ENCODE measurements around the gene CLIP2. TPM values are rescaled to one million over a fixed set of nuclear protein-coding genes. Genes with fewer than 3 reads are reported as not detected.
A peak's percentile ranks its signal among the peaks of the same experiment; 100 is the strongest.
"Not testable (repeated sequence)": the region's sequence is repeated elsewhere in the genome, so short reads cannot be mapped to it uniquely, and the experiment has no call there.

Gene CLIP2
- total RNA-seq, 1 experiment from 2014 or later, result 29.3 TPM

GRCh38 chr7:74294191-74294998 lies 5.2 kb downstream of the CLIP2 start:
- no peak for DNase-seq (ENCODE audit: low read depth)

- no peak for DNase-seq (ENCODE audit: low read depth)
Observed at GRCh38 chr7:74297516-74298233, 8.5 kb downstream of the CLIP2 start.

DNA sequence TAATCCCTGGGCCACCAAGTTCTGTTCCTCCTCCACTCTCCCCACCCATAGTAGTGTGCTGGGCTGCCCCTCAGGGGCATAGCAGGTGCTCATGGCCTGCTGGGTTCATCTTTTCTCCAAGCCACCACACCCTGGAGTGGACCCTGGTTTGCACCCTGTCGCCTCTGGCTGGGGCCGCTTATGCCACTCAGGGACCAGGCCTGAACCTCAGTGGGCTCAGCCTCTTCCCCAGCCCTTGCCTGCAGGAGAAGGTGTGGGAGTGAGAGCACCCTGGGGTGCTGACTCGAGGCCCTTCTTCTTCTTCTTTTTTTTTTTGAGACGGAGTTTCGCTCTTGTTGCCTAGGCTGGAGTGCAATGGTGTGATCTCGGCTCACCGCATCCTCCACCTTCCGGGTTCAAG lies 10.2 kb downstream of the CLIP2 start:
- DNase-seq (ENCODE audit: low read depth), result no peak

DNA sequence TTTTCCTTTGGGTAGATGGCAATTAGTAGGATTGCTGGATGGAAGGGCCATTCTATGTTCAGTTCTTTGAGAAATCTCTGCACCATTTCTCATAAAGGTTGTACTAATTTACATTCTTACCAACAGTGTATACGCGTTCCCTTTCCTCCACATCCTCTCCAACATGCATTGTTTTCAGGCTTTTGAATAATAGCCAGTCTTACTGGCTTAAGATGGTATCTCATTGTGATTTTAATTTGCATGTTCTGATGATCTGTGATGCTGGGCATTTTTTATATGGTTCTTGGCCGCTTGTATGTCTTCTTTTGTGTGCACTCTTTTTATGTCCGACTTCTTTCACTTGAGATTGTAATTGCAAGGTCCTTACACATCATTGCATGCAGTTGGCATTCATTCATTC lies 11.7 kb downstream of the CLIP2 start:
- no peak for DNase-seq (ENCODE audit: low read depth)

DNA sequence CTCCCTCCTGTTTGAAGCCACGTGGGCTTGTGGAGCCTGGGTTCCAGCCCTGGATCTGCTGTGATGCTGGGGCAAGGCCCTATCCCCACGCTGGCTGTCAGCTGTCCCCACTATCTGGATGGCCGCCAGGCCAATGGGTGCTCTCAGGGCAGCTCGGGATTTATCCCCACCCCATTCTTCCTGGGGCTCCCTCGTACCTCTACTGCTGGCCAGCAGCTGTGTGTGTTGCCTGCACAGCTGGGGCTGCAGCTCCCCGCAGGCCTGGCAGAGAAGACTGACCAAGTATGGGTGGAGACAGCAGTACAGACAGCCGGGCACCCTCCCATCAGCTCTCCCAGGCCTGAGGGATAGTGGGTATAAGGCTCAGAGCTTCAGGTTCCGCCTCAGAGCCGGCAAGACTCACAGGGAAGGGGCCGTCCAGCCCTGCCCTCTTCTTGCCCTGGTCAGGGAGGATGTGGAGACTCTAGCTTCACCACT lies 13.6 kb downstream of the CLIP2 start:
- DNase-seq (ENCODE audit: low read depth), result no peak

DNA sequence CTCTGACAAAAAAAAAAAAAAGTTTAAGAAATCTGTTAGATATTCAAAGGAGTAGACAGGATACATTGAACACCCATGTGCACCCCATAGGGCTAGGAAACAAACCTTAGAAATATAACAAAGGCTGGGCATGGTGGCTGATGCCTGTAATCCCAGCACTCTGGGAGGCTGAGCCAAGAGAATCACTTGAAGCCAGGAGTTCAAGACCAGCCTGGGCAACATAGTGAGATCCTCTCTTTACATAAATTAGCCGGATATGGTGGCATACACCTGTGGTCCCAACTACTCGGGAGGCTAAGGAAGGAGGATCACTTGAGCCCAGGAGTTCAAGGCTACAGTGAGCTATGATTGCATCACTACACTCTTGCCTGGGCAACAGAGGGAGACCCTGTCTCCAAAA lies 15.3 kb downstream of the CLIP2 start:
- DNase-seq (ENCODE audit: low read depth), result no peak

GRCh38 chr7:74306004-74306729 lies 17.0 kb downstream of the CLIP2 start:
- DNase-seq (ENCODE audit: low read depth), result no peak

- DNase-seq (ENCODE audit: low read depth), result peak; percentile 76
Observed at GRCh38 chr7:74306730-74307469, 17.7 kb downstream of the CLIP2 start.

DNA sequence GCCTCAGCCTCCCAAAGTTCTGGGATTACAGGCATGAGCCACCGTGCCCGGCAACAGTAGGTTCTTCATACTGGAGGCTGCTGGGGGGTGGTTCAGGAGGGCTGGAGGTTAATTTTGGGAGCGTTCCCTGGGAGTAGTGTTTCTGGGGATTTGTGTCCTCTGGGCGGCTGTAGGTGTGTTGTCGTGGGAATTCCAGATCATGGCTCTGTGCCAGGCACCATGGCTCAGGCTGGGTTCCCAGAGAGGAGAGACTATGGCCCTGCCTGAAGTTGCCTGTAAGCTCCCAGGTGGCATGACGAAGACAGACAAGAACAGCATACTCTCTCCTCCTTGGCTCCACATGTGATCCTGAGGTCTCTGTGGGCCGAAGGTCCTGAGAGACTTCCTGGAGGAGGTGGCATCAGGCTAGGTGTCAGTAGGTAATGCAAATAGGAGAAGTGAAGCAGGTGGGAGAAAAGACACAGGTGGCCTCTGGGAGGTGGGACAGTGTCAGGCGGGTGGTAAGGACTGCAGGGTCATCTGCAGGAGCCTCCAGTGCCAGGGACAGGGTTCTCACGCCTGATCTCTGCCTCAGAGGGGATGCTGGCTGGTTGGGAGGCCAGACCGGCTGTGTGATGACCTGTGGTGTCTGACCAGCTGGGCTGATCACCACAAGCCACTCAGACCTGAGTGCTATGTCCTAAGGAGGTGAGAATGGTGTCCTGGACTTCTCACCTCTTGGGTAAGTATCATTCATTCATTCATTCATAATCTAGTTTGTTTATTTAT lies 18.7 kb downstream of the CLIP2 start:
- no peak for DNase-seq (ENCODE audit: low read depth)

DNA sequence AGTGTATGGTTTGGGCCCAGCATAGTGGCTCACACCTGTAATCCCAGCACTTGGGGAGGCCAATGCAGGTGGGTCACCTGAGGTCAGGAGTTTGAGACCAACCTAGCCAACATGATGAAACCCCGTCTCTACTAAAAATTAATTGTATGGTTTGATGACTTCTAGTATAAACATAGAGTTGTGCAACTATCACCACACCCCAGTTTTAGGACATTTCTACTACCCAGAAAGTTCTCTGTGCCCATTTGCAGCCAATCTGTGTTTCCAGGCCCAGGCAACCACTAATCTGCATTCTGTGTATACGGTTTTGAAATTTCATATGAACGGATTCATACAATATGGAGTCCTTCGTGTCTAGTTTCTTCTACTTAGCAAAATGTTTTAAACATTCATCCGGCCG lies 20.0 kb downstream of the CLIP2 start:
- no peak for DNase-seq (ENCODE audit: low read depth)

- peak; percentile 72 for DNase-seq (ENCODE audit: low read depth)
Observed at GRCh38 chr7:74311305-74311744, 22.1 kb downstream of the CLIP2 start.

DNA sequence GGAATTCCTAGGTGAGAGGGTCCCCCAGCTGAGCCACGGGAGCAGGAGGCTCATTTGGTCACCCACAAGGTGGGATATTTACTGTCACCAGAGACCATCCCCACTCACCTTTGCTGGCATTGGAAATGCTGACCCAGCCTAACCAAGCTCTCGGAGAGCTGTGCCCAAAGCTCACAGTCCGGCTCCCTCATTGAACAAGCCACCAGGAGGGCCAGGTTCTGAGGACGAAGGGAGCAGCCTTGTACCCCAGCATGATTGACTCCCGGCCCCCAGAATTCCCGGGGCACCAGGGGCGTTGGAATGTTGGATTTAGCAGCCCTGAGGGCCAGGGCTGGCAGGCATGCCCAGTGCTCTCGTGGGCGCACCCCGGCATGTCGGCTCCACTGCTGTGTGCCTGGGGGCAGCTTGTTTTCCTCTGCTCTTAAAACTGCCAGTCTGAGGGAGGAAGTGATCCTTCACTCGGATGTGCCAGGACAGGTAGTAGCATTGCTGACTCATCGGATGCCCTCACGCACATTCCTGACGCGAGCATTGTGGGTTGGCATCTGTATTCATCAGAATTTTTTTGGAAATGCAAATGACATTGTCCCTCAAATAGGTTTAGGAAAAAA lies 23.3 kb downstream of the CLIP2 start:
- DNase-seq (ENCODE audit: low read depth), result peak; percentile 53

- not testable (repeated sequence) for DNase-seq (ENCODE audit: low read depth)
Observed at GRCh38 chr7:74315891-74316290, 26.7 kb downstream of the CLIP2 start.

DNA sequence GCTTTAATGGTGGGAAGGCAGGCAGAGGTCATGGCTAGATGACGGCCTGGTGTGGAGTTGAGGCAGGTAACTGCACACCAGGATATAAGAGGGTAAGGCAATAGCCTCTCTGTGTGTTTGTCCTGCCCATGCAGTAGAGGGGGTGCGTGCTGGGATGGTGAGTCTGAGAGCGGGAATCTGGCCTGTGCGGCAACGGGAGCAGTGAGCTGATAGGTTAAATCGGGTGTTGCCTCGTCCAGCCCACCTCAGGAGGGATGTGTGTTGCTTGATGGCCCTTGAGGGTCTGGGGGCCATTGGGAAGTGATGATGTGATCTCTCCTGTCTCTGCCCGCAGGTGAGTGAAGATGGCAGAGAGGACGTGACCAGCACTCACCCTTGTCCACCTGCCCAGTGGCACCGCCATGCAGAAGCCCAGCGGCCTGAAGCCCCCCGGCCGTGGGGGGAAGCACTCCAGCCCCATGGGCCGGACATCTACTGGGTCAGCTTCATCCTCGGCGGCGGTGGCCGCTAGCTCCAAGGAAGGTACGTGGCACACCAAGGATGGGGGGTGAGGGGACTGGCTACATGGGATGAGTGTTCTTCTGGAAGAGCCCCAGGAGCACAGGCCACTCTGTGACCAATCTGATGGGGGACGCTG lies 28.1 kb downstream of the CLIP2 start:
- DNase-seq (ENCODE audit: low read depth), result no peak

GRCh38 chr7:74318043-74318442 lies 28.8 kb downstream of the CLIP2 start:
- no peak for DNase-seq (ENCODE audit: low read depth)

DNA sequence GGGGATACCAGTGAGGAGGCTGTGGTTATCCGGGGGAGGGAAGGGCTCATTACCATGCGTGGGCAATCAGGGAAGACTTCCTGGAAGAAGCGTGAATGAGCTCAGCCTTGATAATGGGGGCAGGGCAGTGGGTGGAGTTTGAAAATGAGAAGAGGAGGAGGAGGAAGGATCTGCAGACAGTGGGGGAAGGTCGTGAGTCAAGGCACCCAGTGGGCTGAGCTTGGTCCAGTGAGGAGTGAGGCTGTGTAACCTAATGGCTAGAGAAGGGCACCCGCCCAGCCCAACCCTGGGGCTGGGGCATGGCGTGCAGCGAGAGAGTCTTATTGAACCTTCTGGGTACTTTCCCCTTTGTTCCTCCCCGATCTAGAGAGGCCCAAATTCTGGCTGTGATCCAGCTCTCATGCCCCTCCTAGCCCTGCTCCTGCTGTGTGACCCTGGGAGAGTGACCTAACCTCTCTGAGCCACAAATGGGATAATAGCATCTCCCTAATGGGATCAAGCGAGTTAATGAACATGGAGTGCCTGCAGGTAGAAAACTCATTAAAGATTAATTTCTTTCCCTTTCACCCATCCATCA lies 31.5 kb downstream of the CLIP2 start:
- no peak for DNase-seq (ENCODE audit: low read depth)

- DNase-seq (ENCODE audit: low read depth), result not testable (repeated sequence)
Observed at GRCh38 chr7:74322892-74323291, 33.7 kb downstream of the CLIP2 start.

GRCh38 chr7:74324531-74325209 lies 35.5 kb downstream of the CLIP2 start:
- no peak for DNase-seq (ENCODE audit: low read depth)

- DNase-seq (ENCODE audit: low read depth), result no peak
Observed at GRCh38 chr7:74325210-74325565, 36.0 kb downstream of the CLIP2 start.

Measured in HT1080 (cell line).